Neural progenitor cell (in vitro differentiated cells): Measurements from ENCODE around the gene ACAP2. TPM values are rescaled to one million over a fixed set of nuclear protein-coding genes. Genes with fewer than 3 reads are reported as not detected.
"Not testable (repeated sequence)": the region's sequence is repeated elsewhere in the genome, so short reads cannot be mapped to it uniquely, and the experiment has no call there.

ENCODE experiments used
- DNase-seq: peaks from one replicate; pipeline ENCODE4 v3.0.0-alpha.2; 2016; ENCODE audit warnings: low spot score
- H2AFZ ChIP-seq: fragments of 200-600 bp; sonication (generic); replicated peaks from 2 replicates; pipeline ENCODE4 v1.6.1; 2016; ENCODE audit warnings: antibody characterized with exemption
- H3F3A ChIP-seq: fragments of 200-600 bp; sonication (generic); 2 replicates; pipeline ENCODE4 v1.6.1; 2016; ENCODE audit warnings: antibody characterized with exemption, low read depth
- H3K27ac ChIP-seq: fragments of 200-600 bp; sonication (generic); 2 replicates; pipeline ENCODE4 v1.5.1; 2016; ENCODE audit warnings: mild to moderate bottlenecking
- H3K27me3 ChIP-seq: fragments of 200-600 bp; sonication (generic); 2 replicates; pipeline ENCODE4 v1.6.1; 2016; ENCODE audit warnings: mild to moderate bottlenecking, moderate library complexity
- H3K36me3 ChIP-seq: fragments of 200-600 bp; sonication (generic); 2 replicates; pipeline ENCODE4 v1.5.1; 2016
- H3K4me1 ChIP-seq: fragments of 200-600 bp; sonication (generic); 2 replicates; pipeline ENCODE4 v1.6.1; 2016; ENCODE audit warnings: mixed run types
- H3K4me2 ChIP-seq: fragments of 200-600 bp; sonication (generic); 2 replicates; pipeline ENCODE4 v1.6.1; 2016
- H3K4me3 ChIP-seq: fragments of 200-600 bp; sonication (generic); 2 replicates; pipeline ENCODE4 v1.5.1; 2016
- H3K79me2 ChIP-seq: fragments of 200-600 bp; sonication (generic); 2 replicates; pipeline ENCODE4 v1.6.1; 2016; ENCODE audit warnings: low read depth
- H3K9ac ChIP-seq: fragments of 200-600 bp; sonication (generic); 2 replicates; pipeline ENCODE4 v1.6.1; 2016
- H3K9me3 ChIP-seq: fragments of 200-600 bp; sonication (generic); 2 replicates; pipeline ENCODE4 v1.5.1; 2016; ENCODE audit warnings: low read depth
- H4K20me1 ChIP-seq: fragments of 200-600 bp; sonication (generic); 2 replicates; pipeline ENCODE4 v1.6.1; 2016; ENCODE audit warnings: low read depth
- H3K27ac Mint-ChIP-seq: 3 replicates; pipeline ENCODE4 v1.8.0; 2021; ENCODE audit warnings: mixed read lengths
- H3K27me3 Mint-ChIP-seq: 2 replicates; pipeline ENCODE4 v1.8.0; 2022; ENCODE audit warnings: low read depth, mild to moderate bottlenecking, inconsistent platforms, moderate library complexity, mixed read lengths; ENCODE audit not compliant: insufficient read depth
- H3K36me3 Mint-ChIP-seq: 3 replicates; pipeline ENCODE4 v1.8.0; 2021; ENCODE audit warnings: mixed read lengths
- H3K4me1 Mint-ChIP-seq: 3 replicates; pipeline ENCODE4 v1.8.0; 2021; ENCODE audit warnings: mixed read lengths
- H3K4me3 Mint-ChIP-seq: 3 replicates; pipeline ENCODE4 v1.8.0; 2021; ENCODE audit warnings: mild to moderate bottlenecking, moderate library complexity, mixed read lengths
- H3K9me3 Mint-ChIP-seq: 3 replicates; pipeline ENCODE4 v1.8.0; 2020; ENCODE audit warnings: mixed read lengths
- CTCF ChIP-seq: fragments of 200-600 bp; sonication (generic); IDR thresholded peaks from 2 replicates; pipeline ENCODE4 v1.5.1; 2017; ENCODE audit warnings: antibody characterized with exemption, mild to moderate bottlenecking
- EZH2 ChIP-seq: fragments of 200-600 bp; sonication (generic); IDR thresholded peaks from 2 replicates; pipeline ENCODE4 v1.6.1; 2017; ENCODE audit warnings: antibody characterized with exemption, mild to moderate bottlenecking, moderate library complexity
- EZH2phosphoT487 ChIP-seq: fragments of 200-600 bp; sonication (generic); IDR thresholded peaks from 2 replicates; pipeline ENCODE4 v1.6.1; 2017; ENCODE audit warnings: antibody characterized with exemption
- total RNA-seq: library from RNA; depleted of rRNA; stranded (reverse); fragments of >200 nt; gene quantifications from 2 replicates; pipeline ENCODE4 v1.2.3, GENCODE V29; 2015; ENCODE audit warnings: low replicate concordance

ACAP2 gene
- total RNA-seq, 1 donor from 2014 or later = 68.4 TPM

DNA sequence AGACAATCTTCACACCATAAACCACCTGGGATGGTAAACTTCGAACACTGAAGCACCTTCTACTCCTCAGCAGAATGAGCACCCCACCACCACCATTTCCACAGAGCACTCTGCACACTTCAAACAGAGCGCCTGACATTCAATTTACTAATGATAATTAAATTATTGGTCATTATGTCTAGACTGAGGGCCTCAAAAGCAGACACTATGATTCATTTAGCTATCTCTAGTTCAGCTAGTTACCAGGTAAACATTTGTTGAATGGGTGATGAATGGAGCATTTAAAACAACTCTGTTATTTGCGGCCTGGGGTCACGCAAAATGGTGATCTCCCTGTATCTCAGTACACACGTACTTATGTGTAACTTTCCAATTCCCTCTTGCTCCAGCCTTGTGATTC lies 40.9 kb downstream of the ACAP2 start:
- H3K36me3 Mint-ChIP-seq = peaks cover 2% of the 10 kb centered on the region

DNA sequence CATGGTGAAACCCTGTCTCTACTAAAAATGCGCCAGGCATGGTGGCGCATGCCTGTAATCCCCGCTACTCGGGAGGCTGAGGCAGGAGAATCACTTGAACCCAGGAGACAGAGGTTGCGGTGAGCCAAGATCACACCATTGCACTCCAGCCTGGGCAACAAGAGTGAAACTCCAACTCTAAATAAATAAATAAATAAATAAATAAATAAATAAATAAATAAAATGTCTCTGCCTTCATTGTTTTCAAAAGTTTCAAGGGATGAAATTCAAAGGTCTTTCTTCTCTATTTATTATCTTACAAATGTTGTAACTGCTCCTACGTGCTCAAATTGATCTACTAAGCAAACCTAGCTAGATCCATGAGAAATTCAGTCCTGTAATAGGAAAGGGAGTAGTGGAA lies 44.4 kb downstream of the ACAP2 start:
- H3K9me3 Mint-ChIP-seq, H3K4me3 Mint-ChIP-seq, H3K4me1 Mint-ChIP-seq, H3K4me3 ChIP-seq, H3K9ac ChIP-seq, H3K36me3 Mint-ChIP-seq, H3K9me3 ChIP-seq, H3K4me1 ChIP-seq, H4K20me1 ChIP-seq, H3K27ac ChIP-seq, H3K27me3 Mint-ChIP-seq, H3K27ac Mint-ChIP-seq, H3F3A ChIP-seq, H3K27me3 ChIP-seq, DNase-seq, H3K4me2 ChIP-seq, H3K36me3 ChIP-seq, H2AFZ ChIP-seq: not testable (repeated sequence)
- peaks cover 90% of the 10 kb centered on the region for H3K79me2 ChIP-seq

More for the DNA sequence above, 40.9 kb downstream of the ACAP2 start:
- H3K36me3 ChIP-seq = no peaks in the 10 kb centered on the region
- Mint-ChIP-seq H3K4me3 (no peak overlapping the region), H3K27ac (no peak overlapping the region), H3K4me1 (no peaks in the 10 kb centered on the region), H3K27me3 (peaks cover 2% of the 10 kb centered on the region), H3K9me3 (no peaks in the 10 kb centered on the region)
- TF ChIP-seq EZH2phosphoT487 = no peak
- TF ChIP-seq CTCF = no peak
- no peak for TF ChIP-seq EZH2
- no peak for DNase-seq
- H3K4me1 ChIP-seq = peaks cover 4% of the 10 kb centered on the region
- peaks cover 10% of the 10 kb centered on the region for H4K20me1 ChIP-seq
- H3K9me3 ChIP-seq = no peaks in the 10 kb centered on the region
- no peak overlapping the region for H3K27ac ChIP-seq
- H3K4me3 ChIP-seq = no peak overlapping the region
- no peak overlapping the region for H2AFZ ChIP-seq
- no peak overlapping the region for H3K4me2 ChIP-seq
- no peak overlapping the region for H3K9ac ChIP-seq
- no peaks in the 10 kb centered on the region for H3F3A ChIP-seq
- H3K27me3 ChIP-seq = no peaks in the 10 kb centered on the region
- peaks cover 88% of the 10 kb centered on the region for H3K79me2 ChIP-seq

- Histone ChIP-seq H3K4me3 (no peak overlapping the region), H3K4me1 (peaks cover 9% of the 10 kb centered on the region), H4K20me1 (no peaks in the 10 kb centered on the region), H3K27ac (no peak overlapping the region), H3F3A (no peaks in the 10 kb centered on the region), H3K9me3 (no peaks in the 10 kb centered on the region), H2AFZ (no peak overlapping the region), H3K36me3 (no peaks in the 10 kb centered on the region), H3K4me2 (no peak overlapping the region), H3K79me2 (peaks cover 90% of the 10 kb centered on the region), H3K27me3 (no peaks in the 10 kb centered on the region), H3K9ac (no peak overlapping the region)
- no peak for DNase-seq
- H3K4me1 Mint-ChIP-seq = no peaks in the 10 kb centered on the region
- peaks cover 2% of the 10 kb centered on the region for H3K36me3 Mint-ChIP-seq
- H3K27me3 Mint-ChIP-seq = peaks cover 2% of the 10 kb centered on the region
- H3K27ac Mint-ChIP-seq = no peak overlapping the region
- TF ChIP-seq EZH2 (no peak), CTCF (no peak), EZH2phosphoT487 (no peak)
- no peaks in the 10 kb centered on the region for H3K9me3 Mint-ChIP-seq
- no peak overlapping the region for H3K4me3 Mint-ChIP-seq
These were observed 45.3 kb downstream of the ACAP2 start for GRCh38 chr3:195397524-195397923.

DNA sequence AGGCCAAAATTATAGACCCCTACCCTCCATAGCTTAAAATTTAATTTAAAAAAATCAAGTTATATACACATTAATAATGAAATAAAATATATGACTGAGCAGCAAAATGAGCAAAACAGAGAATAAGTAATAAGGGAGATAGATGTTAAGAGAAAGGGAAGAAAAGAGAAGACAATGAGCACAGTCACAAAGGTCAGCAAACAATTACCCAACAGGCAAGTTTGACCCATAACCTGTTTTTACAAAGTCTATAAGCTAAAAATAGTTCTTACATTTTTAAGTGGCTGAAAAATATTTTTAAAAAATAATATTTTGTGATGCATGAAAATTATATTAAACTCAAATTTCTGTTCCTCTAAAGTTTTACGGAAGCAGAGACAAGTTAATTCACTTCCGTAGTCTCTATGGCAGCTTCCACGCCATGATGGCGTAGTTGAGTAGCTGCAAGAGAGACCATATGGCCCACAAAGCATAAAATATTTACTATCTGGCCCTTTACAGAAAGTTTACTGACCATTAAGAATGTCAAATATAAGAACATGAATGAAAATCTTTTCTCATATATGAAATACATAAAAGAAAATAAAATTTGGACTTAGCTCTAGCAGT lies 47.5 kb downstream of the ACAP2 start:
- H3K4me3 ChIP-seq = no peak overlapping the region
- no peaks in the 10 kb centered on the region for H3K9me3 ChIP-seq
- H4K20me1 ChIP-seq = no peaks in the 10 kb centered on the region
- H2AFZ ChIP-seq = no peak overlapping the region
- no peak overlapping the region for H3K4me2 ChIP-seq
- H3F3A ChIP-seq = no peaks in the 10 kb centered on the region
- TF ChIP-seq CTCF = no peak
- TF ChIP-seq EZH2 = no peak
- no peak for TF ChIP-seq EZH2phosphoT487
- no peak overlapping the region for H3K27ac Mint-ChIP-seq
- H3K4me1 ChIP-seq = peaks cover 9% of the 10 kb centered on the region
- H3K27ac ChIP-seq = no peak overlapping the region
- no peak overlapping the region for H3K4me3 Mint-ChIP-seq
- H3K27me3 Mint-ChIP-seq = no peaks in the 10 kb centered on the region
- peaks cover 2% of the 10 kb centered on the region for H3K36me3 Mint-ChIP-seq
- no peaks in the 10 kb centered on the region for H3K4me1 Mint-ChIP-seq
- H3K36me3 ChIP-seq = no peaks in the 10 kb centered on the region
- peaks cover 76% of the 10 kb centered on the region for H3K79me2 ChIP-seq
- no peak overlapping the region for H3K9ac ChIP-seq
- no peaks in the 10 kb centered on the region for H3K9me3 Mint-ChIP-seq
- DNase-seq = no peak
- no peaks in the 10 kb centered on the region for H3K27me3 ChIP-seq
